K562 (cell line): Measurements from ENCODE around the gene SPOCD1. TPM values are rescaled to one million over a fixed set of nuclear protein-coding genes. Genes with fewer than 3 reads are reported as not detected.

Source experiments
- ATAC-seq: fragments of 200-7000 bp; cut with Tn5 transposase; 3 replicates; pipeline ENCODE4 v1.9.1; 2020; ENCODE audit warnings: moderate library complexity
- BruUV-seq: library from RNA; stranded (reverse); fragments of 400-500 nt; replicated peaks from 2 replicates; lab custom pipeline; 2021; lab: Mats Ljungman, UMichigan
- CTCF ChIA-PET: fragments of 300-600 bp; formaldehyde crosslinking; extraction: SDS; loops from one replicate; lab custom pipeline; 2021; ENCODE audit warnings: low intra/inter-chr PET ratio; lab: Yijun Ruan, JAX
- POLR2A ChIA-PET: fragments of 300-600, 350-650 bp; sonication (Branson Sonifier 250); formaldehyde crosslinking; extraction: SDS; loops from one replicate; lab custom pipeline; 2021; ENCODE audit warnings: antibody characterized with exemption, inconsistent platforms; lab: Yijun Ruan, JAX
- DNase-seq, 4 experiments: peaks; one replicate each; pipeline versions ENCODE4 v3.0.0 to v3.0.0-alpha.2; 2011 to 2018; ENCODE audit warnings: low spot score in 3 of 4, mixed read lengths in 3 of 4; ENCODE audit errors: extremely low read depth in 1 of 4
- FAIRE-seq: peaks from 2 replicates; lab custom pipeline; 2011; peaks lifted over from hg19 to GRCh38; lab: Jason Lieb, UNC
- H2AFZ ChIP-seq: 2 replicates; pipeline ENCODE4 v1.6.0; 2011; ENCODE audit warnings: low read depth, low read length, control low read depth, inconsistent platforms
- H3K27ac ChIP-seq: fragments of 200-600 bp; 3 replicates; pipeline ENCODE4 v1.8.0; 2011; ENCODE audit warnings: low read depth, mild to moderate bottlenecking, control low read depth, inconsistent platforms, low read length, moderate library complexity, mixed read lengths; ENCODE audit errors: extremely low read depth
- H3K27me3 ChIP-seq, 2 experiments: fragments of 300-600 bp in 1 of 2; 2 replicates in 1 of 2; 3 replicates in 1 of 2; pipeline versions ENCODE4 v1.6.0 to v1.8.0; 2011; ENCODE audit warnings: inconsistent platforms in 2 of 2, low read length in 2 of 2, mild to moderate bottlenecking in 1 of 2, mixed read lengths in 1 of 2, moderate library complexity in 1 of 2; ENCODE audit not compliant: control insufficient read depth in 2 of 2, insufficient read depth in 2 of 2
- H3K36me3 ChIP-seq: fragments of 300-600 bp; 3 replicates; pipeline ENCODE4 v1.8.0; 2011; ENCODE audit warnings: mild to moderate bottlenecking, low read length, inconsistent platforms; ENCODE audit not compliant: control insufficient read depth, insufficient read depth
- H3K4me1 ChIP-seq, 2 experiments: fragments of 200-600 bp in 1 of 2; replicated peaks in 1 of 2; 2 replicates in 1 of 2; 3 replicates in 1 of 2; pipeline versions ENCODE4 v1.5.1 to v1.8.0; 2011; ENCODE audit warnings: inconsistent platforms in 2 of 2, low read length in 2 of 2, mild to moderate bottlenecking in 1 of 2, mixed read lengths in 1 of 2, moderate library complexity in 1 of 2; ENCODE audit not compliant: control insufficient read depth in 2 of 2, insufficient read depth in 2 of 2
- H3K4me2 ChIP-seq: 2 replicates; pipeline ENCODE4 v1.6.1; 2011; ENCODE audit warnings: low read length, control low read depth, inconsistent platforms, mixed read lengths; ENCODE audit not compliant: insufficient read depth
- H3K4me3 ChIP-seq: fragments of 200-600 bp; sonication (generic), shearing (Covaris generic); 2 replicates; pipeline ENCODE4 v1.5.1; 2016; ENCODE audit warnings: control low read depth, inconsistent platforms
- H3K79me2 ChIP-seq: fragments of 200-600 bp; 3 replicates; pipeline ENCODE4 v1.8.0; 2011; ENCODE audit warnings: low read length, inconsistent platforms; ENCODE audit not compliant: control insufficient read depth, insufficient read depth
- H3K9ac ChIP-seq, 2 experiments: 2 replicates each; pipeline versions ENCODE4 v1.6.0 to v1.6.1; 2011; ENCODE audit warnings: low read depth in 2 of 2, low read length in 2 of 2, control low read depth in 1 of 2, inconsistent platforms in 1 of 2, mild to moderate bottlenecking in 1 of 2, mixed read lengths in 1 of 2; ENCODE audit not compliant: insufficient read depth in 1 of 2
- H3K9me1 ChIP-seq: one replicate; pipeline ENCODE4 v1.6.0; 2011; ENCODE audit warnings: inconsistent platforms, mild to moderate bottlenecking, low read length, moderate library complexity; ENCODE audit not compliant: control insufficient read depth, insufficient read depth
- H3K9me3 ChIP-seq: replicated peaks from 2 replicates; pipeline ENCODE4 v1.5.1; 2011; ENCODE audit warnings: low read depth, low read length, inconsistent platforms; ENCODE audit not compliant: control insufficient read depth, insufficient read depth
- H4K20me1 ChIP-seq: replicated peaks from 2 replicates; pipeline ENCODE4 v1.6.1; 2011; ENCODE audit warnings: low read length, inconsistent platforms, mixed read lengths; ENCODE audit not compliant: control insufficient read depth, insufficient read depth
- ARID1B ChIP-seq: fragments of 450-650 bp; IDR thresholded peaks from 2 replicates; pipeline ENCODE4 v1.6.1; 2016; ENCODE audit warnings: antibody characterized with exemption, mild to moderate bottlenecking, inconsistent platforms
- ASH1L ChIP-seq: fragments of 450-650 bp; IDR thresholded peaks from 2 replicates; pipeline ENCODE4 v1.6.1; 2018; ENCODE audit warnings: borderline replicate concordance, mild to moderate bottlenecking, low read depth; ENCODE audit not compliant: partially characterized antibody
- HDAC1 ChIP-seq, 2 experiments: fragments of 450-650 bp; IDR thresholded peaks; 2 replicates each; pipeline ENCODE4 v1.6.1; 2016 to 2017; ENCODE audit warnings: inconsistent platforms in 1 of 2, mild to moderate bottlenecking in 1 of 2, moderate library complexity in 1 of 2
- HNRNPLL ChIP-seq: fragments of 200-400 bp; formaldehyde crosslinking; IDR thresholded peaks from 2 replicates; pipeline ENCODE4 v1.6.1; 2017; ENCODE audit warnings: low read length, low read depth, mild to moderate bottlenecking; ENCODE audit not compliant: poor library complexity, severe bottlenecking
- KHSRP ChIP-seq: fragments of 450-650 bp; IDR thresholded peaks from 2 replicates; pipeline ENCODE4 v1.6.1; 2017
- NFATC3 ChIP-seq: fragments of 450-650 bp; IDR thresholded peaks from 2 replicates; pipeline ENCODE4 v1.6.1; 2017; ENCODE audit warnings: mild to moderate bottlenecking
- POLR3G ChIP-seq: IDR thresholded peaks from 2 replicates; pipeline ENCODE4 v1.6.1; 2011; ENCODE audit not compliant: insufficient read length, insufficient replicate concordance; ENCODE audit errors: extremely low read depth
- SRSF3 ChIP-seq: fragments of 200-400 bp; formaldehyde crosslinking; IDR thresholded peaks from 2 replicates; pipeline ENCODE4 v1.6.1; 2016; ENCODE audit warnings: mild to moderate bottlenecking, low read length, moderate library complexity; ENCODE audit not compliant: insufficient read depth
- YBX1 ChIP-seq: fragments of 450-650 bp; IDR thresholded peaks from 2 replicates; pipeline ENCODE4 v1.7.1; 2016; ENCODE audit warnings: mild to moderate bottlenecking
- ZBTB7A ChIP-seq: IDR thresholded peaks from 2 replicates; pipeline ENCODE4 v1.6.1; 2011; ENCODE audit warnings: low read depth, mild to moderate bottlenecking, low read length, moderate library complexity, borderline replicate concordance; ENCODE audit not compliant: control insufficient read depth
- ZNF140 ChIP-seq: fragments of 250-450 bp; sonication (Bioruptor Pico); IDR thresholded peaks from 2 replicates; pipeline ENCODE4 v1.8.0; 2021; ENCODE audit warnings: moderate library complexity, mild to moderate bottlenecking, inconsistent platforms
- WGBS: fragments of 100-300 bp; shearing (Covaris generic); methylation state at CpG from one replicate; pipeline ENCODE4 v1.1.6; 2016; ENCODE audit warnings: low coverage, mixed read lengths; ENCODE audit not compliant: insufficient coverage; ENCODE audit errors: missing lambda C conversion rate; 5-methylcytosine and 5-hydroxymethylcytosine counted together
- in situ Hi-C: fragments of 300-500 bp; cut with MboI; formaldehyde crosslinking; loops from 4 replicates; pipeline ENCODE4 v1.15.0; 2018; ENCODE audit warnings: inconsistent platforms, mixed read lengths
- intact Hi-C: fragments of 100-400 bp; cut with micrococcal nuclease; formaldehyde crosslinking; loops from 2 replicates; pipeline ENCODE4 v1.14.2; 2022
- polyA plus RNA-seq, 8 experiments: library from polyadenylated mRNA; depleted of rRNA in 4 of 8; stranded (reverse) in 5 of 8; unstranded in 3 of 8; fragments of >200 nt; fragmentation: Nextera tagmentation in 2 of 8; fragmentation: Illumina TruSeq in 1 of 8; extraction: Ambion mirVana in 2 of 8; extraction: Trizol in 1 of 8; gene quantifications; 2 replicates each; pipeline versions ENCODE4 v1.2.1 to v1.2.3, GENCODE V29; 2011 to 2014; ENCODE audit warnings: inconsistent platforms in 1 of 8, missing spikeins in 1 of 8
- total RNA-seq, 7 experiments: library from RNA; depleted of rRNA in 6 of 7; stranded (reverse); fragments of >200 nt in 6 of 7; fragmentation: Illumina TruSeq in 2 of 7; extraction: Trizol in 2 of 7; gene quantifications; 2 replicates each; pipeline versions ENCODE4 v1.2.1 to v1.2.3, GENCODE V29; 2011 to 2021; ENCODE audit warnings: low replicate concordance in 1 of 7
- TF ChIP-seq, protein P1 (sequence below): fragments of 450-650 bp; formaldehyde crosslinking; IDR thresholded peaks from 2 replicates; pipeline ENCODE4 v1.4.0; 2022; ENCODE audit warnings: missing genetic modification characterization
- TF ChIP-seq, protein P2 (sequence below): fragments of 250-450 bp; sonication (Bioruptor Pico); IDR thresholded peaks from 2 replicates; pipeline ENCODE4 v1.4.0; 2020
- TF ChIP-seq, protein P3 (sequence below): fragments of 450-650 bp; conservative IDR thresholded peaks from 2 replicates; pipeline ENCODE4 v1.6.1; 2016; ENCODE audit warnings: missing genetic modification characterization, low read depth, mild to moderate bottlenecking, control low read depth, missing compliant biosample characterization

SPOCD1 gene
- total and polyA plus RNA-seq, 9 of the 15 experiments (the other 6 are each of a cell fraction or from before 2014, with no cell fraction given) = 0.03 to 0.71 (median 0.26) TPM; not detected in 1

DNA sequence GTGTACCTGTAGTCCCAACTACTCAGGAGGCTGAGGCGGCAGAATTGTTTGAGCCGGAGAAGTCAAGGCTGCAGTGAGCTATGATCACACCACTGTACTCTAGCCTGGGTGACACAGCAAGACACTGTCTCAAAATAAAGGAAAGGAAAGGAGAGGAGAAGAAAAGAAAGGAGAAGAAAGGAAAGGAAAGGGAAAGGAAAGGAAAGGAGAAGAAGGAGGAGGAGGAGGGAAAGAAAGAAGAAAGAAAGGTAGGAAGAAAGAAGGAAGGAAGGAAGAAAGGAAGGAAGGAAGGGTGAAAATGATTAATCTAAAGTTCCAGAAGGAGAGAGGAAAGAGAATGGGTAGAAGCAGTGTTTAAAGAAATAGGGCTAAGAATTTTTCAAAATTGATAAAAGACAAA lies 12.2 kb downstream of the SPOCD1 start:
- Histone ChIP-seq H3K36me3 (no peaks in the 10 kb centered on the region), H3K4me2 (no peak overlapping the region), H3K9me1 (no peaks in the 10 kb centered on the region), H2AFZ (no peak overlapping the region), H3K27me3 (peaks cover 4 to 14% of the 10 kb centered on the region in 2 experiments; a peak in 2 of 5 replicates), H3K9ac (no peak overlapping the region), H3K4me1 (peaks cover 0 to 9% of the 10 kb centered on the region in 2 experiments; a peak in 2 of 5 replicates), H4K20me1 (no peaks in the 10 kb centered on the region), H3K27ac (no peak overlapping the region), H3K9me3 (no peaks in the 10 kb centered on the region), H3K79me2 (no peaks in the 10 kb centered on the region), H3K4me3 (no peak overlapping the region)
- no TSS peak for BruUV-seq
- in situ Hi-C loops (no loop called here), intact Hi-C loops (no loop called here)
- WGBS = 67% methylated on average over 1 of the region's 2 CpGs
- ChIA-PET CTCF (no interaction called here), POLR2A (interaction anchor here (0.5 to 1.2 kb wide), 4 partner anchors 11 to 142 kb away, joined by 3 to 5 read pairs (median 3); no protein-coding TSS in a partner anchor)
- ATAC-seq (no peak), DNase-seq (no peak), FAIRE-seq (no peak)
- TF ChIP-seq SRSF3 (no peak), ASH1L (no peak), POLR3G (no peak), HNRNPLL (no peak), YBX1 (peak; percentile 79; the same call in 1 of the 2 replicates), ARID1B (0 out of 2 replicates have a peak, but pooled peaks have one; percentile 21), ZNF140 (CRISPR knock-in tag) (no peak), KHSRP (0 out of 2 replicates have a peak, but pooled peaks have one; percentile 28), NFATC3 (no peak), ZBTB7A (no peak), HDAC1 (IDR thresholded peaks at IDR 0.05) (peak in 1 of 2 experiments; percentile 48; a peak in 1 of 4 replicates)
- TF ChIP-seq, protein P1, sequence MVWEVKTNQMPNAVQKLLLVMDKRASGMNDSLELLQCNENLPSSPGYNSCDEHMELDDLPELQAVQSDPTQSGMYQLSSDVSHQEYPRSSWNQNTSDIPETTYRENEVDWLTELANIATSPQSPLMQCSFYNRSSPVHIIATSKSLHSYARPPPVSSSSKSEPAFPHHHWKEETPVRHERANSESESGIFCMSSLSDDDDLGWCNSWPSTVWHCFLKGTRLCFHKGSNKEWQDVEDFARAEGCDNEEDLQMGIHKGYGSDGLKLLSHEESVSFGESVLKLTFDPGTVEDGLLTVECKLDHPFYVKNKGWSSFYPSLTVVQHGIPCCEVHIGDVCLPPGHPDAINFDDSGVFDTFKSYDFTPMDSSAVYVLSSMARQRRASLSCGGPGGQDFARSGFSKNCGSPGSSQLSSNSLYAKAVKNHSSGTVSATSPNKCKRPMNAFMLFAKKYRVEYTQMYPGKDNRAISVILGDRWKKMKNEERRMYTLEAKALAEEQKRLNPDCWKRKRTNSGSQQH (CRISPR knock-in tag) = 0 out of 2 replicates have a peak, but pooled peaks have one; percentile 14
- TF ChIP-seq, protein P2, sequence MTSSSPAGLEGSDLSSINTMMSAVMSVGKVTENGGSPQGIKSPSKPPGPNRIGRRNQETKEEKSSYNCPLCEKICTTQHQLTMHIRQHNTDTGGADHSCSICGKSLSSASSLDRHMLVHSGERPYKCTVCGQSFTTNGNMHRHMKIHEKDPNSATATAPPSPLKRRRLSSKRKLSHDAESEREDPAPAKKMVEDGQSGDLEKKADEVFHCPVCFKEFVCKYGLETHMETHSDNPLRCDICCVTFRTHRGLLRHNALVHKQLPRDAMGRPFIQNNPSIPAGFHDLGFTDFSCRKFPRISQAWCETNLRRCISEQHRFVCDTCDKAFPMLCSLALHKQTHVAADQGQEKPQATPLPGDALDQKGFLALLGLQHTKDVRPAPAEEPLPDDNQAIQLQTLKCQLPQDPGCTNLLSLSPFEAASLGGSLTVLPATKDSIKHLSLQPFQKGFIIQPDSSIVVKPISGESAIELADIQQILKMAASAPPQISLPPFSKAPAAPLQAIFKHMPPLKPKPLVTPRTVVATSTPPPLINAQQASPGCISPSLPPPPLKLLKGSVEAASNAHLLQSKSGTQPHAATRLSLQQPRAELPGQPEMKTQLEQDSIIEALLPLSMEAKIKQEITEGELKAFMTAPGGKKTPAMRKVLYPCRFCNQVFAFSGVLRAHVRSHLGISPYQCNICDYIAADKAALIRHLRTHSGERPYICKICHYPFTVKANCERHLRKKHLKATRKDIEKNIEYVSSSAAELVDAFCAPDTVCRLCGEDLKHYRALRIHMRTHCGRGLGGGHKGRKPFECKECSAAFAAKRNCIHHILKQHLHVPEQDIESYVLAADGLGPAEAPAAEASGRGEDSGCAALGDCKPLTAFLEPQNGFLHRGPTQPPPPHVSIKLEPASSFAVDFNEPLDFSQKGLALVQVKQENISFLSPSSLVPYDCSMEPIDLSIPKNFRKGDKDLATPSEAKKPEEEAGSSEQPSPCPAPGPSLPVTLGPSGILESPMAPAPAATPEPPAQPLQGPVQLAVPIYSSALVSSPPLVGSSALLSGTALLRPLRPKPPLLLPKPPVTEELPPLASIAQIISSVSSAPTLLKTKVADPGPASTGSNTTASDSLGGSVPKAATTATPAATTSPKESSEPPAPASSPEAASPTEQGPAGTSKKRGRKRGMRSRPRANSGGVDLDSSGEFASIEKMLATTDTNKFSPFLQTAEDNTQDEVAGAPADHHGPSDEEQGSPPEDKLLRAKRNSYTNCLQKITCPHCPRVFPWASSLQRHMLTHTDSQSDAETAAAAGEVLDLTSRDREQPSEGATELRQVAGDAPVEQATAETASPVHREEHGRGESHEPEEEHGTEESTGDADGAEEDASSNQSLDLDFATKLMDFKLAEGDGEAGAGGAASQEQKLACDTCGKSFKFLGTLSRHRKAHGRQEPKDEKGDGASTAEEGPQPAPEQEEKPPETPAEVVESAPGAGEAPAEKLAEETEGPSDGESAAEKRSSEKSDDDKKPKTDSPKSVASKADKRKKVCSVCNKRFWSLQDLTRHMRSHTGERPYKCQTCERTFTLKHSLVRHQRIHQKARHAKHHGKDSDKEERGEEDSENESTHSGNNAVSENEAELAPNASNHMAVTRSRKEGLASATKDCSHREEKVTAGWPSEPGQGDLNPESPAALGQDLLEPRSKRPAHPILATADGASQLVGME = no peak
- TF ChIP-seq, protein P3, sequence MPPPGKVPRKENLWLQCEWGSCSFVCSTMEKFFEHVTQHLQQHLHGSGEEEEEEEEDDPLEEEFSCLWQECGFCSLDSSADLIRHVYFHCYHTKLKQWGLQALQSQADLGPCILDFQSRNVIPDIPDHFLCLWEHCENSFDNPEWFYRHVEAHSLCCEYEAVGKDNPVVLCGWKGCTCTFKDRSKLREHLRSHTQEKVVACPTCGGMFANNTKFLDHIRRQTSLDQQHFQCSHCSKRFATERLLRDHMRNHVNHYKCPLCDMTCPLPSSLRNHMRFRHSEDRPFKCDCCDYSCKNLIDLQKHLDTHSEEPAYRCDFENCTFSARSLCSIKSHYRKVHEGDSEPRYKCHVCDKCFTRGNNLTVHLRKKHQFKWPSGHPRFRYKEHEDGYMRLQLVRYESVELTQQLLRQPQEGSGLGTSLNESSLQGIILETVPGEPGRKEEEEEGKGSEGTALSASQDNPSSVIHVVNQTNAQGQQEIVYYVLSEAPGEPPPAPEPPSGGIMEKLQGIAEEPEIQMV (tag) = 0 out of 2 replicates have a peak, but pooled peaks have one; percentile 26
